GM12873 (cell line): ENCODE results near the gene CFAP46.

Experiments used
- CTCF ChIP-seq: IDR thresholded peaks from 2 replicates; pipeline ENCODE4 v1.5.1; 2012; ENCODE audit warnings: low read depth, mild to moderate bottlenecking, moderate library complexity, low read length, control low read depth; ENCODE audit not compliant: insufficient read depth; ENCODE audit errors: missing control alignments

The CFAP46 gene

DNA sequence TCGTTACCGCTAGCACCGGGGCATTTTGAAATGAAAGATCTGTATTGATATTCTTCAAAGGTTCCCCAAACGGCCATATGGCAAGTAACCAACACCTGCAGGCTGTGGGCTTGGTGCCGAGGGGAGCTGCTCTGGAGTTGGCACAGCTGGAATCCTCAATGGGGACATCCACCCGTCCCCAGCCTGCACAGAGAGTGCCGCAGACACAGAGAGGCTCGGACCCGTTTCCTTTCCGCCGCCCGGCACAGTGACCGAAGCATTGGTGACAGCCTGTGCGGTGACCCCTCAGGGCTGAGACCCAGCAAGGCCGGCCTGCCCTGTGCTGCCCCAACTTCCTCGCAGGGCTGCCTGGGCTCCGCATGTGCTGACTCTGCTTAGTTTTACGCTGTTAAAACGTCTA lies 4.5 kb downstream of the CFAP46 start:
- no peak for TF ChIP-seq CTCF

DNA sequence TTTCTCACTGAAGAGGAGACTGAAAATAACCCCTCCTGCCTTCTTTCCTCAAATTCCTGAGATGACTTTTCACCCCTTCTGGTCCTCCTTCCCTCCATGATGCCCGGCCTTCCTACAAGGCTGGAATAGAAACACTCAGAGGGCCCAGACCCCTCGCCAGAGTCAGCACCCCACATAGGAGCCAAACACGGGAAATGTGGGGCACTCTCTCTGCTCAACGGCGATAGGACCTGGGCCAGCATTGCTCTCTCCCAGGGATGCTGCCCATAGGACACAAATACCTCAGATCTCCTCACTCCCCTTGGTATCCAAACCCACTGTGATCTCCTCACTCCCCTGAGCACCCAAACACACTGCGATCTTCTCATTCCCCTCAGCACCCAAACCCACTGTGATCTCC lies 7.4 kb downstream of the CFAP46 start:
- no peak for TF ChIP-seq CTCF

DNA sequence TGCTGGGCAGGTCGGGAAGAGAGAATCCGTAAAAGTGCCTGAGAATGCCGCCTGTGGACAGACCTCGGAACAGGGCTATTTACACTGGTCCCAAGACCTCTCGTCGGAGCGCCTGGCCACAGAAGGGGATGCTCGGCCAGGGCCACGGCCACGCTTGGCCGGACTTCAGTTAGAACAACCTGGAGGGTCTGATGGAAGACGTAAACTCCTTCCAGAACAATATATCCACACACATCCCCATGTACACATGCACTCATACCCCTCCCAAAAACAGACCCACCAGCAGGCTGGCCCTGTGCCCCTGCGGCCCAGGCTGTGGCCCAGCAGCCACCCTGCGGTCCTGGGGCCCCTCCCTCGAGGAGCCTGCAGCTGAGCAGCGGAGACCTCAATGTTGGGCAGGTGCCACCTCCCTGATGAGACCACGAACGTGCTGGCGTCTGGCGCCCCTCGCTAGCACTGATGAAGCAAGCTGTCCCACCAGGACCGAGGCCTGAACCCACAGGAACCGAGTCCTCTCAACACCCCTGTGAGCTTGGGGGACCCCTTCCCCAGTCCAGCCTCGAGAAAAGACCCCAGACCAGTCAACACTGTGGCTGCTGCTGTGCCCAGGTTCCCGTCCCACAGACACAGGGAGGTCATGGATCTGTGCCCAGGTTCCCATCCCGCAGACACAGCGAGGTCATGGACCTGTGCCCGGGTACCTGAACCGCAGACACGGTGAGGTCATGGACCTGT lies 8.9 kb downstream of the CFAP46 start:
- no peak for TF ChIP-seq CTCF

DNA sequence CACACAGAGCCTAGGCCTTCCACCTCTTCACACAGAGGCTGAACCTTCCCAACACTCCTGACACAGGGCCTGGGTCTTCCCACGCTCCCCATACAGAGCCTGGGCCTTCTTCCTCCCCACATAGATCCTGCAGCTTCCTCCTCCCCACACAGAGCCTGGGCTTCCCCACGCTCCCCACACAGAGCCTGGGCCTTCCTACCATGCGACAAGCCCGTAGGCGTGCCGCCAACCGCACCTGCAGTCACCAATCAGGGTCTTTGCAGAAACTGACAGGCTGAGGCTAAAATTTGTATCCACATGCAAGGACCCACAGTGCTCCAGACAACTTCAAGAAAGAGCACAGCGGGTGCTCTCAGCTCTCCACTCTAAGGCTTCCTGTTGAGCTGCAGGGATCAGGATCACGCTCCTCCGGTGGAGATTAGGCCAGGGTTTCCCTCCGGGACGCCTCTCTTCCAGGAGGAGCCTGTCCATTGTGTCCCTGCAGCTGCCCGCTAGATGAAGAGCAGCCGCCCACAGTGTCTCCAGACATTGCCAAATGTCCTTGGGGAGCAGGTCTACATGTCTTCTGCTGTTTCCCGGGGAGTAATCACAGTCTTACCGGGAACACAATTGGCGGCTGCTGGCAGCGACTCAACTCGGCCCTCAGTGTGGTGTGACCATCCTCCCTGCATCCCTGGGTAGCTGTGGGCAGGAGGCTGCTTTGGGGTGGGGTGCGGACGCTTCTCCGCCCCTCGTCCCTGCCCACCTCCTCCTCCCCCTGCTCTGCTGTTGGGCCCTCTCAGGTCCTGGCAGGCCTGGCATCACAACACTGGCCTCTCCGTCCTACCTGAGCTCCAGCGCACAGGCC lies 9.7 kb downstream of the CFAP46 start:
- no peak for TF ChIP-seq CTCF

DNA sequence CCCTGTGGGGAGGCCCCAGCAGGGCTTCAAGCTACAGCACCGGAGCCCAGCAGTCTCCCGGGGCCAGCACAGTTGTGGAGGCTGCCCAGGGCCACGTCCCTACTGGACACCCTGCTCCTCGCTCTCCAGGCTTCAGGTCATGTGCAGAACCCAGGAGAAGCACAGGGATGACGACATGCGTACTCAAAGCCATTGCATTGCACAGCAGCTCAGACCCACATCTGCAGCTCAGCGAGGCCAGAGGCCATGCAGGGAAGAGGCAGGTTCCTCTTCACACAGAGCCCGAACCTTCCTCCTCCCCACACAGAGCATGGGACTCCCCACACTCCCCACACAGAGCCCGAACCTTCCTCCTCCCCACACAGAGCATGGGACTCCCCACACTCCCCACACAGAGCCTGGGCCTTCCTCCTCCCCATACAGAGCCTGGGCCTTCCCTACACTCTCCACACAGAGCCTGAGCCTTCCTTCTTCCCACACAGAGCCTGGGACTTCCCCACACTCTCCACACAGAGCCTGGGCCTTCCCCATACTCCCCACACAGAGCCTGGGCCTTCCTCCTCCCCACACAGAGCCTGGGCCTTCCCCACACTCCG lies 12.3 kb downstream of the CFAP46 start:
- TF ChIP-seq CTCF = no peak

DNA sequence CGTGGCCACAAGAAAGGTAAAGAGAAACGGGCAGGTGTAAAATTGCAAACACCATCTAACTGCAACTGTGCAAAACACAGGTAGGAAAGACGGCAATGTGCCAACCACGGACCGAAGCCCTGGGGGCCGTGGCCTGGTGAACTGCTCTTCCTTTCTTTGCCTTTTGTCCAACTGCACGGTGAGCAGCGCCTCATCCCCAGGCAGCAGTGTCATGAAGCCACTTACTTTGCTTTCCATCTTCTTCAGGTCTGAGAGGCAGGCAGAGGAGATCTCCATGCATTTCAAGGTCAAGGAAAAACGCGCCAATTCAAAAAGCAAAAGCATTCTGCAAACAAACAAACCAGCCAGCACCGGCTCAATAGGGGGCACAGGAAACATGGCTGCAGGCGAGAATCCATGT lies 12.9 kb downstream of the CFAP46 start:
- TF ChIP-seq CTCF = no peak

GRCh38 chr10:132928261-132928660 lies 14.1 kb downstream of the CFAP46 start:
- TF ChIP-seq CTCF = no peak
